WTC11 (cell line): ENCODE results near the gene JMJD6.

Source experiments
- AFF4 ChIP-seq: sonication (generic); formaldehyde crosslinking; IDR thresholded peaks from 2 replicates; pipeline ENCODE4 v1.8.1; 2023; ENCODE audit warnings: mild to moderate bottlenecking, missing genetic modification reagents, borderline replicate concordance
- CTCF ChIP-seq: fragments of 200-600 bp; IDR thresholded peaks from 2 replicates; pipeline ENCODE4 v1.8.0; 2022; ENCODE audit warnings: antibody characterized with exemption
- ELF4 ChIP-seq: sonication (generic); formaldehyde crosslinking; IDR thresholded peaks from 2 replicates; pipeline ENCODE4 v1.8.1; 2022; ENCODE audit warnings: low read depth, mild to moderate bottlenecking, moderate library complexity, missing genetic modification reagents
- IRF2 ChIP-seq: sonication (generic); formaldehyde crosslinking; IDR thresholded peaks from 2 replicates; pipeline ENCODE4 v1.8.0; 2022; ENCODE audit warnings: low read depth, missing genetic modification reagents, borderline replicate concordance
- NR2C2 ChIP-seq: sonication (generic); formaldehyde crosslinking; IDR thresholded peaks from 2 replicates; pipeline ENCODE4 v1.8.0; 2022; ENCODE audit warnings: mild to moderate bottlenecking, missing genetic modification reagents
- NR3C1 ChIP-seq: sonication (generic); formaldehyde crosslinking; conservative IDR thresholded peaks from 2 replicates; pipeline ENCODE4 v1.8.1; 2023; ENCODE audit warnings: low read depth, mild to moderate bottlenecking, missing genetic modification reagents
- ZNF416 ChIP-seq: fragments of 250-450 bp; sonication (Bioruptor Pico); IDR thresholded peaks from 2 replicates; pipeline ENCODE4 v1.9.0; 2021; ENCODE audit warnings: mild to moderate bottlenecking, inconsistent platforms
- TF ChIP-seq, protein P1 (sequence below): fragments of 250-450 bp; sonication (Bioruptor Pico); IDR thresholded peaks from 2 replicates; pipeline ENCODE4 v1.9.0; 2021; ENCODE audit warnings: mild to moderate bottlenecking, borderline replicate concordance
- TF ChIP-seq, protein P2 (sequence below): sonication (generic); formaldehyde crosslinking; IDR thresholded peaks from 2 replicates; pipeline ENCODE4 v1.8.0; 2022; ENCODE audit warnings: mild to moderate bottlenecking, missing genetic modification reagents
- TF ChIP-seq, protein P3 (sequence below): fragments of 250-450 bp; sonication (Bioruptor Pico); conservative IDR thresholded peaks from 2 replicates; pipeline ENCODE4 v1.9.0; 2021; ENCODE audit warnings: mild to moderate bottlenecking

DNA sequence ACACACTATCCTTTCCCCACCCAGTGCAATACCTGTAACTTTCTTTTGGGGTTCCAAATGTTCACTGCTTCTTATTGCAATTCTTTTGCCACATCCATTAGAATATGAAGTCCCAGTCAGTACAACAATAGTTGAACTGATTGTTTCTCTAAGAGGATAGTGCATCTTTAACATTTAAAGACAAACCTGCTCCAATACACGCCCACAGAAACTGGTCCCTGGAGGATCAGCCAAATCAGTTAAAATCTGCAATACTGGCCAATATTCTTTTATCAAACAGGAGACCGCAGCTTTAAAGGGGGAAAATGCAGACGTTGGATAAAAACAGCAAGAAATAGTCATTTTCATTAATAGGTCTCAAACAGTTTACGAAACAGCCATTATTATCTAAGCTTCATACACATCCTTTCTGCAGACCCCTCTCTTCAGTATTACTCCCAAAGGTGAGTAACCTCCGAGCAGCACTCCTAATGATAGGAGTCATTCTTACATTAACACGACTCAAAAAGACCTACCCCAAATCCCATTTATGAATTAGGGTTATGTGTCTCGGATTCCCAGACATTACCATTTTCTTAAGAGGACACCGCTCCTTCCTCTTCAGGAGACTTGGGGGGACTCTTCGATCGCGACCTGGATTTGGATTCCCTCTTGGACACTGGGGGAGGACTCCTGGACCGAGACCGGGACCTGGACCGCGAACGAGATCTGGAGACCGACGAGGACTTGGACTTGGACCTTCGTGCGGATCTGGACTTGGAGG is 9.4 kb upstream of the JMJD6 start:
- TF ChIP-seq CTCF (no peak), IRF2 (no peak), ELF4 (CRISPR knock-in tag) (no peak), AFF4 (CRISPR knock-in tag) (no peak), NR2C2 (CRISPR knock-in tag) (no peak), ZNF416 (CRISPR knock-in tag) (no peak), NR3C1 (CRISPR knock-in tag) (no peak)
- TF ChIP-seq, protein P1, sequence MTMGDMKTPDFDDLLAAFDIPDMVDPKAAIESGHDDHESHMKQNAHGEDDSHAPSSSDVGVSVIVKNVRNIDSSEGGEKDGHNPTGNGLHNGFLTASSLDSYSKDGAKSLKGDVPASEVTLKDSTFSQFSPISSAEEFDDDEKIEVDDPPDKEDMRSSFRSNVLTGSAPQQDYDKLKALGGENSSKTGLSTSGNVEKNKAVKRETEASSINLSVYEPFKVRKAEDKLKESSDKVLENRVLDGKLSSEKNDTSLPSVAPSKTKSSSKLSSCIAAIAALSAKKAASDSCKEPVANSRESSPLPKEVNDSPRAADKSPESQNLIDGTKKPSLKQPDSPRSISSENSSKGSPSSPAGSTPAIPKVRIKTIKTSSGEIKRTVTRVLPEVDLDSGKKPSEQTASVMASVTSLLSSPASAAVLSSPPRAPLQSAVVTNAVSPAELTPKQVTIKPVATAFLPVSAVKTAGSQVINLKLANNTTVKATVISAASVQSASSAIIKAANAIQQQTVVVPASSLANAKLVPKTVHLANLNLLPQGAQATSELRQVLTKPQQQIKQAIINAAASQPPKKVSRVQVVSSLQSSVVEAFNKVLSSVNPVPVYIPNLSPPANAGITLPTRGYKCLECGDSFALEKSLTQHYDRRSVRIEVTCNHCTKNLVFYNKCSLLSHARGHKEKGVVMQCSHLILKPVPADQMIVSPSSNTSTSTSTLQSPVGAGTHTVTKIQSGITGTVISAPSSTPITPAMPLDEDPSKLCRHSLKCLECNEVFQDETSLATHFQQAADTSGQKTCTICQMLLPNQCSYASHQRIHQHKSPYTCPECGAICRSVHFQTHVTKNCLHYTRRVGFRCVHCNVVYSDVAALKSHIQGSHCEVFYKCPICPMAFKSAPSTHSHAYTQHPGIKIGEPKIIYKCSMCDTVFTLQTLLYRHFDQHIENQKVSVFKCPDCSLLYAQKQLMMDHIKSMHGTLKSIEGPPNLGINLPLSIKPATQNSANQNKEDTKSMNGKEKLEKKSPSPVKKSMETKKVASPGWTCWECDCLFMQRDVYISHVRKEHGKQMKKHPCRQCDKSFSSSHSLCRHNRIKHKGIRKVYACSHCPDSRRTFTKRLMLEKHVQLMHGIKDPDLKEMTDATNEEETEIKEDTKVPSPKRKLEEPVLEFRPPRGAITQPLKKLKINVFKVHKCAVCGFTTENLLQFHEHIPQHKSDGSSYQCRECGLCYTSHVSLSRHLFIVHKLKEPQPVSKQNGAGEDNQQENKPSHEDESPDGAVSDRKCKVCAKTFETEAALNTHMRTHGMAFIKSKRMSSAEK (CRISPR knock-in tag): no peak
- TF ChIP-seq, protein P2, sequence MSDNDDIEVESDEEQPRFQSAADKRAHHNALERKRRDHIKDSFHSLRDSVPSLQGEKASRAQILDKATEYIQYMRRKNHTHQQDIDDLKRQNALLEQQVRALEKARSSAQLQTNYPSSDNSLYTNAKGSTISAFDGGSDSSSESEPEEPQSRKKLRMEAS (CRISPR knock-in tag): no peak; the same call in 1 of the 2 replicates
- TF ChIP-seq, protein P3, sequence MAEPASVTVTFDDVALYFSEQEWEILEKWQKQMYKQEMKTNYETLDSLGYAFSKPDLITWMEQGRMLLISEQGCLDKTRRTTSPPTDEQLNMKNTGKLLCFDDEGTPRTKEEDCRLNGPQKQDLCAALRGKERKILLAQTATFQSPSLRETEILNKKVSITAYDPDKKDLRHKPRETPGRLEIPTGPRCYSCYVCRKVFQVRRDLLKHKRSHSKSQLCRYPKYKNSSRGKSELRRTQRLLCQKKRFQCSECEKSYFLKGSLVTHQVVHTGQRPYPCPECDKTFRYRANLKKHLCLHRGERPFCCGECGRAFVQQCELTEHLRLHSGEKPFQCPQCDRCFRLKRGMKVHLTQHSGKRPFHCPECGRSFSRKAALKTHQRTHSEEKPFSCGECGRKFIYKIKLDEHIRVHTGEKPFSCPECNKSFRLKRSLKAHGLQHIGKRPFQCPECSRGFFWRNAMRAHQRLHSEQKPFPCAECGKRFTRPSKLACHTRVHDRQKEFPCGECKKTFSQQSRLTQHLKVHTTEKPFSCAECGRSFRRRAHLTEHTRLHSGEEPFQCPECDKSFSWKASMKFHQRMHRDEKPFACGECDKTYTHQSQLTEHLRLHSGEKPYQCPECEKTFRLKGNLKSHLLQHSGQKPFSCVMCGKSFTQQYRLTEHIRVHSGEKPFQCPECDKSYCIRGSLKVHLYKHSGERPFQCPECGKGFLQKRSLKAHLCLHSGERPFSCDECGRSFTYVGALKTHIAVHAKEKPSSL (CRISPR knock-in tag): no peak
